IMR-90 (cell line): ENCODE results near the gene OSBPL1A. TPM values are rescaled to one million over a fixed set of nuclear protein-coding genes. Genes with fewer than 3 reads are reported as not detected.

Experiments used
- ATAC-seq: fragments of 200-7000 bp; cut with Tn5 transposase; 2 replicates; pipeline ENCODE4 v1.9.1; 2020; ENCODE audit warnings: low read depth, mild to moderate bottlenecking, moderate library complexity
- BruUV-seq: library from RNA; stranded (reverse); fragments of 400-500 nt; replicated peaks from 2 replicates; lab custom pipeline; 2021; lab: Mats Ljungman, UMichigan
- CTCF ChIA-PET: fragments of 300-600 bp; formaldehyde crosslinking; extraction: SDS; loops from one replicate; lab custom pipeline; 2021; ENCODE audit warnings: antibody characterized with exemption; lab: Yijun Ruan, JAX
- POLR2A ChIA-PET: fragments of 300-600 bp; sonication (Branson Sonifier 250); formaldehyde crosslinking; loops from one replicate; lab custom pipeline; 2022; ENCODE audit warnings: antibody characterized with exemption; ENCODE audit not compliant: unreplicated experiment; lab: Charles Lee
- DNase-seq: peaks from one replicate; pipeline ENCODE4 v3.0.0; 2013
- H2AFZ ChIP-seq: replicated peaks from 2 replicates; pipeline ENCODE3; 2013; ENCODE audit warnings: low read length, mild to moderate bottlenecking; ENCODE audit not compliant: poor library complexity
- H2AK5ac ChIP-seq: 2 replicates; pipeline ENCODE4 v1.6.1; 2013; ENCODE audit warnings: low read depth, low read length, inconsistent platforms
- H2AK9ac ChIP-seq: replicated peaks from 2 replicates; pipeline ENCODE3; 2013; ENCODE audit warnings: mild to moderate bottlenecking, low read depth, low read length, moderate library complexity; ENCODE audit not compliant: poor library complexity
- H2BK120ac ChIP-seq: 2 replicates; pipeline ENCODE4 v1.6.1; 2013; ENCODE audit warnings: low read depth, low read length, inconsistent platforms
- H2BK15ac ChIP-seq: 3 replicates; pipeline ENCODE4 v1.6.1; 2013; ENCODE audit warnings: low read depth, low read length, inconsistent platforms
- H2BK20ac ChIP-seq: 2 replicates; pipeline ENCODE4 v1.6.1; 2013; ENCODE audit warnings: low read depth, mild to moderate bottlenecking, inconsistent platforms, low read length, moderate library complexity
- H2BK5ac ChIP-seq: 2 replicates; pipeline ENCODE4 v1.6.1; 2013; ENCODE audit warnings: mild to moderate bottlenecking, low read depth, low read length, inconsistent platforms; ENCODE audit not compliant: poor library complexity, severe bottlenecking
- H3K14ac ChIP-seq: replicated peaks from 2 replicates; pipeline ENCODE4 v1.6.1; 2013; ENCODE audit warnings: low read depth, low read length, inconsistent platforms
- H3K18ac ChIP-seq: 2 replicates; pipeline ENCODE4 v1.6.1; 2013; ENCODE audit warnings: low read depth, low read length, control low read depth
- H3K23ac ChIP-seq: 2 replicates; pipeline ENCODE4 v1.6.1; 2013; ENCODE audit warnings: low read depth, low read length, inconsistent platforms
- H3K27ac ChIP-seq: 2 replicates; pipeline ENCODE4 v1.5.1; 2013; ENCODE audit warnings: mild to moderate bottlenecking, control low read depth, low read length; ENCODE audit not compliant: insufficient read depth
- H3K27me3 ChIP-seq: 2 replicates; pipeline ENCODE4 v1.6.1; 2013; ENCODE audit warnings: low read length; ENCODE audit not compliant: control insufficient read depth, insufficient read depth
- H3K36me3 ChIP-seq: 2 replicates; pipeline ENCODE4 v1.6.1; 2013; ENCODE audit warnings: low read length, mixed read lengths; ENCODE audit not compliant: control insufficient read depth, insufficient read depth
- H3K4ac ChIP-seq: 2 replicates; pipeline ENCODE4 v1.6.1; 2013; ENCODE audit warnings: low read depth, low read length, inconsistent platforms
- H3K4me1 ChIP-seq: 2 replicates; pipeline ENCODE4 v1.6.1; 2013; ENCODE audit warnings: low read length, mixed read lengths; ENCODE audit not compliant: control insufficient read depth, insufficient read depth
- H3K4me2 ChIP-seq: 2 replicates; pipeline ENCODE4 v1.6.1; 2013; ENCODE audit warnings: low read depth, mild to moderate bottlenecking, control low read depth, low read length, moderate library complexity
- H3K4me3 ChIP-seq: 2 replicates; pipeline ENCODE4 v1.5.1; 2013; ENCODE audit warnings: low read depth, mild to moderate bottlenecking, control low read depth, low read length, moderate library complexity; ENCODE audit not compliant: insufficient read depth
- H3K56ac ChIP-seq: 2 replicates; pipeline ENCODE4 v1.6.1; 2013; ENCODE audit warnings: low read length, inconsistent platforms; ENCODE audit not compliant: insufficient read depth; ENCODE audit errors: extremely low read depth
- H3K79me1 ChIP-seq, 2 experiments: 2 replicates each; pipeline ENCODE4 v1.6.1; 2013; ENCODE audit warnings: low read length in 2 of 2, inconsistent platforms in 1 of 2, low read depth in 1 of 2
- H3K9ac ChIP-seq: 2 replicates; pipeline ENCODE4 v1.6.1; 2013; ENCODE audit warnings: low read depth, low read length, control low read depth
- H3K9me1 ChIP-seq: 2 replicates; pipeline ENCODE4 v1.6.1; 2013; ENCODE audit warnings: low read length, inconsistent platforms; ENCODE audit not compliant: insufficient read depth
- H3K9me3 ChIP-seq: 2 replicates; pipeline ENCODE4 v1.6.1; 2013; ENCODE audit warnings: low read length; ENCODE audit not compliant: control insufficient read depth, insufficient read depth
- H4K20me1 ChIP-seq: 2 replicates; pipeline ENCODE4 v1.6.1; 2013; ENCODE audit warnings: low read length, inconsistent platforms; ENCODE audit not compliant: insufficient read depth
- H4K5ac ChIP-seq: 2 replicates; pipeline ENCODE4 v1.6.1; 2013; ENCODE audit warnings: mild to moderate bottlenecking, low read depth, low read length, control low read depth
- H4K8ac ChIP-seq, 2 experiments: 2 replicates each; pipeline ENCODE4 v1.6.1; 2013; ENCODE audit warnings: low read depth in 2 of 2, low read length in 2 of 2, control low read depth in 1 of 2, inconsistent platforms in 1 of 2
- H4K91ac ChIP-seq: 2 replicates; pipeline ENCODE4 v1.6.1; 2013; ENCODE audit warnings: low read depth, low read length, inconsistent platforms; ENCODE audit not compliant: insufficient read depth
- BHLHE40 ChIP-seq: fragments of 150-350 bp; IDR thresholded peaks from 2 replicates; pipeline ENCODE4 v1.6.1; 2016; ENCODE audit warnings: mild to moderate bottlenecking, low read depth, low read length
- CEBPB ChIP-seq: IDR thresholded peaks from 2 replicates; pipeline ENCODE4 v1.6.1; 2012; ENCODE audit warnings: low read depth, low read length, improper control_type of control experiment
- CHD1 ChIP-seq: IDR thresholded peaks from 2 replicates; pipeline ENCODE4 v1.6.1; 2012; ENCODE audit warnings: low read depth, low read length, improper control_type of control experiment
- FOS ChIP-seq: fragments of 150-350 bp; IDR thresholded peaks from 2 replicates; pipeline ENCODE4 v1.6.1; 2016; ENCODE audit warnings: low read depth, low read length
- MXI1 ChIP-seq: IDR thresholded peaks from 2 replicates; pipeline ENCODE4 v1.6.1; 2012; ENCODE audit warnings: low read depth, mild to moderate bottlenecking, low read length, moderate library complexity, borderline replicate concordance
- RAD21 ChIP-seq: IDR thresholded peaks from 2 replicates; pipeline ENCODE4 v1.6.1; 2012; ENCODE audit warnings: low read length, improper control_type of control experiment
- RCOR1 ChIP-seq: IDR thresholded peaks from 2 replicates; pipeline ENCODE4 v1.6.1; 2012; ENCODE audit warnings: mild to moderate bottlenecking, low read length, improper control_type of control experiment; ENCODE audit not compliant: insufficient replicate concordance
- RFX5 ChIP-seq: IDR thresholded peaks from 2 replicates; pipeline ENCODE4 v1.8.0; 2012; ENCODE audit warnings: low read depth, mild to moderate bottlenecking, low read length, moderate library complexity
- WGBS, 2 experiments: methylation state at CpG; one replicate each; pipeline versions ENCODE4 v1.1.5 to v1.1.7; 2013; ENCODE audit warnings: missing lambda C conversion rate in 2 of 2; ENCODE audit not compliant: insufficient read length in 1 of 2; ENCODE audit errors: extremely low coverage in 2 of 2; 5-methylcytosine and 5-hydroxymethylcytosine counted together
- dilution Hi-C: fragments of 300-500 bp; cut with HindIII; formaldehyde crosslinking; loops from one replicate; pipeline ENCODE4 v1.14.3; 2018; ENCODE audit warnings: low sequenced_read_pairs; ENCODE audit not compliant: unreplicated experiment
- in situ Hi-C: fragments of 300-500 bp; cut with MboI; formaldehyde crosslinking; loops from 3 replicates; pipeline ENCODE4 v1.14.3; 2019; ENCODE audit warnings: low sequenced_read_pairs, inconsistent platforms, mixed read lengths
- intact Hi-C: fragments of 100-400 bp; cut with micrococcal nuclease; formaldehyde crosslinking; loops from 2 replicates; pipeline ENCODE4 v1.10.0; 2022
- polyA plus RNA-seq, 3 experiments: library from polyadenylated mRNA; depleted of rRNA; stranded (reverse); fragments of >200 nt; gene quantifications; 2 replicates each; pipeline ENCODE4 v1.2.3, GENCODE V29; 2012; ENCODE audit warnings: low replicate concordance in 1 of 3
- total RNA-seq: library from RNA; depleted of rRNA; stranded (reverse); fragments of >200 nt; gene quantifications from 2 replicates; pipeline ENCODE4 v1.2.3, GENCODE V29; 2012
- TF ChIP-seq, protein P1 (sequence below): fragments of 150-350 bp; IDR thresholded peaks from 2 replicates; pipeline ENCODE4 v1.6.1; 2016; ENCODE audit warnings: low read depth, mild to moderate bottlenecking, low read length, moderate library complexity, borderline replicate concordance

The OSBPL1A gene
- total and polyA plus RNA-seq, 2 of the 4 experiments (the other 2 are of a cell fraction), result 29.4 to 70.4 TPM

GRCh38 chr18:24220318-24220688 is 177.3 kb downstream of the OSBPL1A start:
- H3K36me3 ChIP-seq, result peaks cover 3% of the 10 kb centered on the region
- no peak overlapping the region for H4K91ac ChIP-seq
- no peak overlapping the region for H3K14ac ChIP-seq
- no peak overlapping the region for H3K27ac ChIP-seq
- peaks cover 6% of the 10 kb centered on the region; the same call in 1 of the 2 replicates for H3K9me1 ChIP-seq
- H3K56ac ChIP-seq, result no peak overlapping the region
- WGBS, 2 experiments, result 100% methylated on average over 1 of the region's 2 CpGs; no CpG with 5 or more reads in 1 of the 2 experiments
- CTCF ChIA-PET, result interaction anchor here (0.5 kb wide), 1 partner anchor 50 kb away, joined by 3 read pairs; no protein-coding TSS in a partner anchor
- no peaks in the 10 kb centered on the region for H4K20me1 ChIP-seq
- no peak overlapping the region for H3K4ac ChIP-seq
- H2BK5ac ChIP-seq, result no peak overlapping the region
- no peak overlapping the region for H3K9ac ChIP-seq
- H2AK5ac ChIP-seq, result no peak overlapping the region
- POLR2A ChIA-PET, result no interaction called here
- no TSS peak for BruUV-seq
- no peak overlapping the region for H2AK9ac ChIP-seq
- ATAC-seq (no peak), DNase-seq (no peak)
- H2BK15ac ChIP-seq, result no peak overlapping the region
- H3K9me3 ChIP-seq, result no peaks in the 10 kb centered on the region
- H3K79me1 ChIP-seq, result peaks cover 0 to 18% of the 10 kb centered on the region in 2 experiments; a peak in 3 of 4 replicates
- H2BK120ac ChIP-seq, result no peak overlapping the region
- no peak overlapping the region for H3K4me3 ChIP-seq
- H2BK20ac ChIP-seq, result no peak overlapping the region
- peaks cover 1% of the 10 kb centered on the region; the same call in 1 of the 2 replicates for H3K4me1 ChIP-seq
- no peak overlapping the region for H3K18ac ChIP-seq
- H4K8ac ChIP-seq, result no peak overlapping the region
- intact Hi-C loops (no loop called here), in situ Hi-C loops (no loop called here), dilution Hi-C loops (no loop called here)
- TF ChIP-seq MXI1, result no peak
- TF ChIP-seq RCOR1, result no peak
- TF ChIP-seq, protein P1, sequence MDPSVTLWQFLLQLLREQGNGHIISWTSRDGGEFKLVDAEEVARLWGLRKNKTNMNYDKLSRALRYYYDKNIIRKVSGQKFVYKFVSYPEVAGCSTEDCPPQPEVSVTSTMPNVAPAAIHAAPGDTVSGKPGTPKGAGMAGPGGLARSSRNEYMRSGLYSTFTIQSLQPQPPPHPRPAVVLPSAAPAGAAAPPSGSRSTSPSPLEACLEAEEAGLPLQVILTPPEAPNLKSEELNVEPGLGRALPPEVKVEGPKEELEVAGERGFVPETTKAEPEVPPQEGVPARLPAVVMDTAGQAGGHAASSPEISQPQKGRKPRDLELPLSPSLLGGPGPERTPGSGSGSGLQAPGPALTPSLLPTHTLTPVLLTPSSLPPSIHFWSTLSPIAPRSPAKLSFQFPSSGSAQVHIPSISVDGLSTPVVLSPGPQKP, result no peak
- TF ChIP-seq CHD1, result no peak
- no peak for TF ChIP-seq BHLHE40
- no peak for TF ChIP-seq FOS
- TF ChIP-seq CEBPB, result no peak
- TF ChIP-seq RAD21, result no peak
- TF ChIP-seq RFX5, result no peak
- H3K23ac ChIP-seq, result no peak overlapping the region
- no peak overlapping the region for H3K4me2 ChIP-seq
- H2AFZ ChIP-seq, result no peak overlapping the region
- no peaks in the 10 kb centered on the region for H3K27me3 ChIP-seq
- H4K5ac ChIP-seq, result no peak overlapping the region
